HG03432 (cell line): ENCODE results near the gene APBB3.
A peak's percentile ranks its signal among the peaks of the same experiment; 100 is the strongest.

Source experiments
- ATAC-seq: cut with Tn5 transposase; IDR thresholded peaks from one replicate; pipeline ENCODE4 v1.9.1; 2021; ENCODE audit warnings: mild to moderate bottlenecking, moderate library complexity; ENCODE audit not compliant: unreplicated experiment

Gene APBB3

DNA sequence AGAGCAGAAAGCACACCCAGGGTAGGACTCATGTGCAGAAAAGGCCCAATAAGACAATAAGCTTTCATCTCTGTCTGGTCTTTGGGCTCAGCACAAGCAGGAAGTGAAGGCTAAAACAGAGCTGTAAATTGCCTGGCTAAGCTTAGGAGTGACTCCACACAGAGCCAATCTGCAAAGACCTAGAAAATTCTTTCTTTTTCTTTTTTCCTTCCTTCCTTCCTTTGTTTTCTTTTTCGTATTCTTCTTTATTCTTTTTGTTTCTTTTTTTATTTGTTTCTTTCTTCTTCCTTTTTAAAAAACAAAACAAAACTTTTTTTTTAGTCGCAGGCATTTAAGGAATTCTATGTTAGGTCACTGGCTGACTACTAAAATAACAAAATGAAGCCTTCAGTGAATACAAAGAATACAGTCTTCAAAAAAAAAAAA lies 12.4 kb upstream of the APBB3 start:
- no peak for ATAC-seq

GRCh38 chr5:140575309-140575708 lies 10.9 kb upstream of the APBB3 start:
- ATAC-seq, result no peak

DNA sequence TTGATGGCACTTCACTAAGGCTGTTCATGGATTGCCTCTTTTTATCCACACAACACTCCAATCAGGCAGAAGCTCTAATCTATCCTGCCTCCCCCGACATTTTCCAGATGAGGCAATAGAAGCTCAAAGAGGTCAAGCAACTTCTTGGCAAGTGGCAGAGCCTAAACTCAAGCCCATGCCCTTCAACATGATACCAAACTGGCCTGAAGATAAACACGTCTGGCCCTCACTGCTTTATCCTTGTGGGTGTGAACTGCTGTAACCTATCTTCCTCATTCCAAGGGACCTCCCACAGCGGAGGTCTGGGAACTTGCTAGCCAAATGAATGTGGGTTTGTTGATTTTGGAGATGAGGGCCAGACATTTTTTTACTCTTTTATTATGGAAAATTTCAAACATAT lies 9.8 kb upstream of the APBB3 start:
- no peak for ATAC-seq

GRCh38 chr5:140573683-140574082 lies 9.3 kb upstream of the APBB3 start:
- no peak for ATAC-seq

GRCh38 chr5:140571105-140571504 lies 6.7 kb upstream of the APBB3 start:
- no peak for ATAC-seq

DNA sequence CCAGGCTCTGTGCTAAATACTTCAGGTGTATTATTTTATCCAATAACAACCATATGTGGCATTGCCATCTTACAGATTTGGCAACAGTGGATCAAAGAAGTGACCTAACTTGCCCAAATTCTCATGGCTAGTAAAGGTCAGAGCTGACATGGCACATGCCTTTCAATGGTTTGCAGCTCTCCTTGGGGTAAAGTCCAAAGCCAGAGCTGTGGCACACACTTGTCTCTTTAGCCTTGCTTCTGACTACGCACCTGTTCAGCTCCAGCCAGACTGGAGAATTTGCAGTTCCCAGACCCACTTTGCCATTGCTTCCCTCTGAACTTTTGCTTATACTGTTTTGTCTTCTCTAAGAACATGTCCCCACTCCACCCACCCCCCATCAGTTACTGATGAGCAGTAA lies 6.1 kb upstream of the APBB3 start:
- ATAC-seq, result no peak

DNA sequence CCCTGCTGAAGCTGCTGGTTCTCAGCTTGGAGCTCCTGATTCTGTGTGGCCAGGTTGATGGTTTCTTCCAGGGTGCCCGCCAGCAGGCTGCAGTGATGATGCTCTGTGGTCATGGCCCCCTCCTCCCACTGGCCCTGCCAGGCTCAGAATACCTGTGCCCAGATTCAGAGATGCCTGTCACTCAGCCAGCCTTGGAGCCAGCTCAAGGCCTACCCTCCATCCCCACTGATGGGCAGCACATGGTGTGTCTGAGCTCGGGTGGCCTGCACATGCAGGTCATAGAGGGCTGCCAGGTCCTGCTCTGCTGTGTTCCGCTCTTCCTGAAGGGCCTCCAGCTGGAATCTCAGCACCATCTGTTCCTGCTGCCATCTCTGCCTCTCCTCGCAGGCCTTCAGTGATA lies 5.7 kb upstream of the APBB3 start:
- ATAC-seq, result no peak

DNA sequence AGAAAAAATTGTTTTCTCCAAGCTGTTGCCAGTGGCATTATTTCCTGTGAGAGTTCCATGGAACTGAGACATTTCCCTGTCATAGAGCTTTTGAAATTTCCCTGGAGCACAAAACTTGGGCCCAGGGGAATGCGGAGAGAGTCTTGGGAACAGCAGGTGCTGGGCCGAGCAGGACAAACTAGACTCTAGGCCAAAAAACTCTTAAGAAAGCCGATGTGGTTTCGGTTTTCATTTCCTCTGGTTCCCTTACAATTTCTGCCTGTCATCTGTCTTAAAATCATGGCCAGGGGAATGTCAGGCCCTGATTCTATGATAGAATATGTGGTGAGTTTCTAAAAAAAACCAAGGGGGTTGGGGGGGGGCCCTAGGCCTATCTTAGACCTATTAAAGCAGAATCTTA lies 4.8 kb upstream of the APBB3 start:
- peak; percentile 23 for ATAC-seq

DNA sequence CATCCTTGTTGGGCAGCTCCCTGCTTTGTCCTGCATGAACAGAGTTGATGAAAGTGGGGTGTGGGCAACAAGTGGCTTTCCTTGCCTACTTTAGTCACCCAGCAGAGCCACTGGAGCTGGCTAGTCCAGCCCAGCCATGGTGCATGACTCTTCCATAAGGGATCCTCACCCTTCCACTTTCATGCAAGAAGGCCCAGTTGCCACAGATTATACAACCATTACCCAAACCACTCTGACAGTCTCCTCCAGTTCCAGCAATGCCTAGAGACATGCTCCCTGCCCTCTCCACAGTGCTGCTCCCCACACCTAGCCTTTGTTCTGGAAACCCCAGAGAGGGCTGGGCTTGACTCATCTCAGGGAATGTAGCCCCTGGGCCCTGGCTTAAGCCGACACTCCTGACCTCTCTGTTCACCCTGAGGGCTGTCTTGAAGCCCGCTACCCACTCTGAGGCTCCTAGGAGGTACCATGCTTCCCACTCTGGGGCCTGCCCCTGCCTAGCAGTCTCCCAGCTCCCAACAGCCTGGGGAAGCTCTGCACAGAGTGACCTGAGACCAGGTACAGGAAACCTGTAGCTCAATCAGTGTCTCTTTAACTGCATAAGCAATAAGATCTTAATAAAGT lies 4.2 kb upstream of the APBB3 start:
- ATAC-seq, result no peak

DNA sequence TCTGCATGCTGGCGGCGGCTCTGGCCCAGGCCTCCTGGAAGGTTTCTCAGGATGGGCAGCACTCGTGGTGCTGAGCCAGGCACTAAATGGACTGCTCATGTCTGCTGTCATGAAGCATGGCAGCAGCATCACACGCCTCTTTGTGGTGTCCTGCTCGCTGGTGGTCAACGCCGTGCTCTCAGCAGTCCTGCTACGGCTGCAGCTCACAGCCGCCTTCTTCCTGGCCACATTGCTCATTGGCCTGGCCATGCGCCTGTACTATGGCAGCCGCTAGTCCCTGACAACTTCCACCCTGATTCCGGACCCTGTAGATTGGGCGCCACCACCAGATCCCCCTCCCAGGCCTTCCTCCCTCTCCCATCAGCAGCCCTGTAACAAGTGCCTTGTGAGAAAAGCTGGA lies 3.5 kb upstream of the APBB3 start:
- no peak for ATAC-seq

DNA sequence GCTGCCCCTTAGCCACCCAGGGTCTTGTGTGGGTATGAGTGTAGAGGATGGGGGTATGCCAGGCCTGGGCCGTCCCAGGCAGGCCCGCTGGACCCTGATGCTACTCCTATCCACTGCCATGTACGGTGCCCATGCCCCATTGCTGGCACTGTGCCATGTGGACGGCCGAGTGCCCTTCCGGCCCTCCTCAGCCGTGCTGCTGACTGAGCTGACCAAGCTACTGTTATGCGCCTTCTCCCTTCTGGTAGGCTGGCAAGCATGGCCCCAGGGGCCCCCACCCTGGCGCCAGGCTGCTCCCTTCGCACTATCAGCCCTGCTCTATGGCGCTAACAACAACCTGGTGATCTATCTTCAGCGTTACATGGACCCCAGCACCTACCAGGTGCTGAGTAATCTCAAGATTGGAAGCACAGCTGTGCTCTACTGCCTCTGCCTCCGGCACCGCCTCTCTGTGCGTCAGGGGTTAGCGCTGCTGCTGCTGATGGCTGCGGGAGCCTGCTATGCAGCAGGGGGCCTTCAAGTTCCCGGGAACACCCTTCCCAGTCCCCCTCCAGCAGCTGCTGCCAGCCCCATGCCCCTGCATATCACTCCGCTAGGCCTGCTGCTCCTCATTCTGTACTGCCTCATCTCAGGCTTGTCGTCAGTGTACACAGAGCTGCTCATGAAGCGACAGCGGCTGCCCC lies 2.9 kb upstream of the APBB3 start:
- no peak for ATAC-seq

- no peak for ATAC-seq
These were observed 2.3 kb upstream of the APBB3 start for GRCh38 chr5:140566665-140567064.

DNA sequence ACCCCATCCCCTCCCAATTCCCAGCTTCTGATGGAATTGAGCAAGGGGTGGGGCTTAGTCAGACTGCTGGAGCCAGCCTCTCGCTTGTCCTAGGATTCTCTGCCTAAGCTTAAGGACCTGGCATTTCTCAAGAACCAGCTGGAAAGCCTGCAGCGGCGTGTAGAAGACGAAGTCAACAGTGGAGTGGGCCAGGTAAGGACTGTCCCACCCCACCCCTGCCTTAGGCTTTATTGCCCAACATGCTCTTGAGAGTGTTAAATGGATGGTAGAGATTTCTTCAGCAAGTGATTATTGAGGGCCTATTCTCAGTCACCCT lies 1.3 kb upstream of the APBB3 start:
- no peak for ATAC-seq

- ATAC-seq, result no peak
These were observed 804 bp upstream of the APBB3 start for GRCh38 chr5:140565024-140565779.

- no peak for ATAC-seq
These were observed 802 bp downstream of the APBB3 start for GRCh38 chr5:140563596-140563995.

DNA sequence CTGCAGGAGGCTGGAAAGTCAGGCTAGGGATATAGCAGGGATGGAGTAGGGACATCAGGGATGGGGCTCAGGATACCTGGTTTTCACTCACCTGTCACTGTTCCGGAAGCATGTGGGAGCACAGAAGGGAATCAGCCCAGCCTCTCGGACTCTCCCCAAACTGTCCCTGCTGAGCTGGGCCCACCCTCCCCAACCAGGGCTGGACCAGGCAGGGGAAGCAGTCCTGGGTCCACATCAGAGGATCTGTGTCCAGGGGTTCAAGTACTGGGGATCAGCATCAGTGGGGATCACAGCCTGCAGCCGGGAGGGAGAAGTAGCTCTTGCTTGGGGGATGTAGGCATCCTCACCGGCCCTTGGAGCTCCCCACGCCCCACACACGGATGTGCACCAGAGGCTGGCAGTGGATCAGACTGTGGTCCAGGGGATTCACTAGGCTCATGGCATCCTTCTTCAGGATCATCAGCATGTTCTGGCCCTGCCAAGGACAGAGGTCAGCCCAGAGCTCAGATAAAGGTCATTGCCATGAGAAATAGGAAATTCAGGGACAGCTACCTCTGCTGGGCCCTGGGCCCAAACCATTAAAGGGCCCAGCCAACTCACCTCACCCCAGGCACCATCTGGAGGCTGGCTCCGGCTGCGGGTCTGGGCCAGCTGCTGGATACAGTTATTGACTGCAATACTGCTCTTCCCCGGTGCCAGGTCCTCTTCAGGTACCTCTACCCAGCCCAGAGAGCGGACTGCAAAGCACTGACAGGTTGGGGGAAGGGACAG lies 2.5 kb downstream of the APBB3 start:
- ATAC-seq, result no peak

DNA sequence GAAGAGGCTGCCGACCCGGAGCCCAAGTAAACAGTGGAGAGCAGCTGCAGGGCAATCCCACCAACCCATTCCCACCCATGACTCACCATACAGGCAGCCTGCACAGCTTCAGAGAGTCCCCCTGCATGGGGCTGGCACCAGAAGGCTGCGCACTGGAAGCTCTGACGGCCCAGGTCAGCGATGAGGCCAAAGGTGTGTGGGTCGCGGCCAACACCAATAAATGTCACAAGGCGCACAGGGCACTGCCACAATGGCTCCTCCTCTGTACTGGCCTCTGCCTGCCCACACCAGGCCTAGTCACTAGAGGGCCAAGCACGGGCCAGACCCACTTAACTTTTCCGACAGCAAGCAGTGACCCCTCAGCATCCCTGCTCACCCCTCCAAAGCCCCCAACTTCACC lies 4.2 kb downstream of the APBB3 start:
- ATAC-seq, result no peak

DNA sequence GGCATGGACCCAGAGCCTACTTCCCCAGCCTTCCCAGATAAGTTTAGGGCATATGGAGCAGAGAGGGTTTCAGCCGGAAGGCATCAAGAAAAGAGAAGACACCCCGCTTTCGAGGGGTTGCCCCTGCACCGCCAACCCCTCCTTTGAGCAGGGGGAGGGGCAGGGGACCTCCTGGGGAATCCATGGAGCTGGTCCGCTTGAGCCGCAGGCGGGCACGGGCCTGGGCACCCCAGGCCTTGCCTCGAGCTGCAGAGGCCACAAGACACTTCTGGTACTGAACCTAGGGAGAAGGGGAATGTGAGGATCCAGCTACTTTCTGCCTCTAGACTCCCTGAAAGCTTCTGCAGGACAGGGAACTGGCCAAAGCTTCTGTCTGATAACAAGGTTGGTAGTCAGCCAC lies 5.9 kb downstream of the APBB3 start:
- no peak for ATAC-seq

GRCh38 chr5:140557965-140558364 lies 6.4 kb downstream of the APBB3 start:
- no peak for ATAC-seq

- ATAC-seq, result peak; percentile 96
These were observed 7.1 kb downstream of the APBB3 start, which contains the start of gene SRA1 for GRCh38 chr5:140557136-140557805. Gene SRA1, minus strand, starts transcription at chr5:140557473. Its CDS starts 21 bp downstream, at chr5:140557452.

DNA sequence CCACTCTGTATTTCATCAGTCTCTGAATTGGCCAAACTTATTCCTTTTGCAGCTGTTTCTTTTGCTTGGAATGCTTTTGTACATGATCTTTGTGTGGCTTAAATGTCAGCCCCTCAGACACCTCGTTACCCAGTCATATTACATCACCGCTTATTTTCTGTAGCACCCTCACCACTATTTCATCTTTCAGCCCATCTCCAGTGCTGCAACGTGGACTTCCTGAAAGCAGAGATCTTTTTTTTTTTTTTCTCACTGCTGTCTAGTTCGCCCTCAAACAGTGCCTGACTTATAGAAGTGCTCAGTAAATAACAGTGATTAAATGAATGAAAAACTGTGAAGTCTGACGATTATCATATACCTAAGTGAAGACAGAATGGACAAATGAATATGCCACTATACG lies 8.0 kb downstream of the APBB3 start:
- no peak for ATAC-seq
